Tibial nerve (tissue), 4 donors: ENCODE data around the gene SLC44A3.

ENCODE experiments used
- CTCF ChIP-seq, 5 experiments: fragments of 200-600 bp in 3 of 5; fragments of 450-650 bp in 2 of 5; sonication (generic) in 3 of 5; IDR thresholded peaks; one replicate each; pipeline ENCODE4 v1.5.1; 2016 to 2019; ENCODE audit warnings: antibody characterized with exemption in 5 of 5, mild to moderate bottlenecking in 3 of 5, moderate library complexity in 2 of 5
- EP300 ChIP-seq, 2 donors: sonication (generic); formaldehyde crosslinking; IDR thresholded peaks; one replicate each; pipeline ENCODE4 v1.6.1; 2017; ENCODE audit warnings: antibody characterized with exemption in 2 of 2, mild to moderate bottlenecking in 1 of 2
- POLR2A ChIP-seq, 2 donors: fragments of 450-650 bp; IDR thresholded peaks; one replicate each; pipeline ENCODE4 v1.6.1; 2017; ENCODE audit warnings: antibody characterized with exemption in 2 of 2, mild to moderate bottlenecking in 2 of 2, moderate library complexity in 2 of 2

GRCh38 chr1:94935476-94935875 lies 115.3 kb downstream of the SLC44A3 start:
- TF ChIP-seq CTCF (IDR thresholded peaks at IDR 0.05) (no peak), EP300 (IDR thresholded peaks at IDR 0.05) (no peak), POLR2A (IDR thresholded peaks at IDR 0.05) (no peak)
